GM23338 (cell line): Measurements from ENCODE around the gene MED17. TPM values are rescaled to one million over a fixed set of nuclear protein-coding genes. Genes with fewer than 3 reads are reported as not detected.

ENCODE experiments used
- ATAC-seq: fragments of 200-7000 bp; cut with Tn5 transposase; 3 replicates; pipeline ENCODE4 v1.9.1; 2020
- DNase-seq: peaks from one replicate; pipeline ENCODE4 v3.0.0-alpha.2; 2015; ENCODE audit warnings: low spot score
- H2AFZ ChIP-seq: fragments of 200-600 bp; sonication (generic); 2 replicates; pipeline ENCODE4 v1.8.0; 2016; ENCODE audit warnings: antibody characterized with exemption, mild to moderate bottlenecking, moderate library complexity
- H3F3A ChIP-seq: fragments of 200-600 bp; sonication (generic); replicated peaks from 2 replicates; pipeline ENCODE4 v1.8.0; 2017; ENCODE audit warnings: antibody characterized with exemption, mixed run types, low read depth
- H3K27ac ChIP-seq: fragments of 200-600 bp; sonication (generic); 2 replicates; pipeline ENCODE4 v1.6.1; 2016; ENCODE audit warnings: low read depth
- H3K27me3 ChIP-seq: fragments of 200-600 bp; sonication (generic); 2 replicates; pipeline ENCODE4 v1.8.0; 2016; ENCODE audit warnings: mild to moderate bottlenecking, mixed run types, moderate library complexity; ENCODE audit not compliant: insufficient read depth
- H3K36me3 ChIP-seq: fragments of 200-600 bp; sonication (generic); 2 replicates; pipeline ENCODE4 v1.8.0; 2016; ENCODE audit warnings: mild to moderate bottlenecking; ENCODE audit not compliant: insufficient read depth
- H3K4me1 ChIP-seq: fragments of 200-600 bp; sonication (generic); 2 replicates; pipeline ENCODE4 v1.8.0; 2016; ENCODE audit warnings: mild to moderate bottlenecking, moderate library complexity; ENCODE audit not compliant: insufficient read depth
- H3K4me2 ChIP-seq: fragments of 200-600 bp; sonication (generic); 2 replicates; pipeline ENCODE4 v1.7.1; 2017; ENCODE audit warnings: mixed run types
- H3K4me3 ChIP-seq: fragments of 200-600 bp; sonication (generic); 2 replicates; pipeline ENCODE4 v1.6.1; 2016; ENCODE audit warnings: mixed run types
- H3K79me2 ChIP-seq: fragments of 200-600 bp; sonication (generic); replicated peaks from 2 replicates; pipeline ENCODE4 v1.8.0; 2017; ENCODE audit warnings: mild to moderate bottlenecking; ENCODE audit not compliant: insufficient read depth
- H3K9me2 ChIP-seq: fragments of 200-600 bp; sonication (generic); 2 replicates; pipeline ENCODE4 v1.8.0; 2017; ENCODE audit not compliant: insufficient read depth
- H4K20me1 ChIP-seq: fragments of 200-600 bp; sonication (generic); replicated peaks from 2 replicates; pipeline ENCODE4 v1.8.0; 2017; ENCODE audit warnings: mild to moderate bottlenecking; ENCODE audit not compliant: insufficient read depth
- H3K27ac Mint-ChIP-seq: 2 replicates; pipeline ENCODE4 v1.8.0; 2020; ENCODE audit warnings: inconsistent platforms, mild to moderate bottlenecking, moderate library complexity, mixed read lengths
- H3K27me3 Mint-ChIP-seq: 3 replicates; pipeline ENCODE4 v1.8.0; 2022; ENCODE audit warnings: low read depth, mild to moderate bottlenecking, moderate library complexity, mixed read lengths, inconsistent platforms; ENCODE audit not compliant: insufficient read depth, poor library complexity
- H3K36me3 Mint-ChIP-seq: 3 replicates; pipeline ENCODE4 v1.8.0; 2021; ENCODE audit warnings: low read depth, mild to moderate bottlenecking, inconsistent platforms, moderate library complexity, mixed read lengths
- H3K4me1 Mint-ChIP-seq: 3 replicates; pipeline ENCODE4 v1.8.0; 2020; ENCODE audit warnings: mild to moderate bottlenecking, inconsistent platforms, mixed read lengths
- H3K4me3 Mint-ChIP-seq: 3 replicates; pipeline ENCODE4 v1.8.0; 2021; ENCODE audit warnings: moderate library complexity, mild to moderate bottlenecking, inconsistent platforms, mixed read lengths
- H3K9me3 Mint-ChIP-seq: 3 replicates; pipeline ENCODE4 v1.8.0; 2020; ENCODE audit warnings: moderate library complexity, mild to moderate bottlenecking, inconsistent platforms, mixed read lengths
- CREB1 ChIP-seq: fragments of 250-450 bp; sonication (Bioruptor Pico); IDR thresholded peaks from 2 replicates; pipeline ENCODE4 v1.5.0; 2020; ENCODE audit warnings: low read depth, mild to moderate bottlenecking, moderate library complexity
- CTCF ChIP-seq, 2 experiments: fragments of 200-600 bp in 1 of 2; sonication (generic) in 1 of 2; conservative IDR thresholded peaks; 2 replicates each; pipeline versions ENCODE4 v1.5.1 to v1.6.1; 2016 to 2017; ENCODE audit warnings: antibody characterized with exemption in 2 of 2, low read depth in 2 of 2, mild to moderate bottlenecking in 2 of 2, moderate library complexity in 1 of 2
- ETS1 ChIP-seq: IDR thresholded peaks from 2 replicates; pipeline ENCODE4 v1.6.1; 2016; ENCODE audit warnings: antibody characterized with exemption
- EZH2 ChIP-seq: fragments of 200-600 bp; sonication (generic); IDR thresholded peaks from one replicate; pipeline ENCODE4 v1.8.0; 2017; ENCODE audit warnings: antibody characterized with exemption, mild to moderate bottlenecking, low read depth; ENCODE audit not compliant: unreplicated experiment
- EZH2phosphoT487 ChIP-seq: fragments of 200-600 bp; sonication (generic); IDR thresholded peaks from one replicate; pipeline ENCODE4 v1.8.1; 2018; ENCODE audit warnings: antibody characterized with exemption; ENCODE audit not compliant: unreplicated experiment
- JUNB ChIP-seq: IDR thresholded peaks from one replicate; pipeline ENCODE4 v1.6.1; 2016; ENCODE audit warnings: antibody characterized with exemption; ENCODE audit not compliant: unreplicated experiment
- NANOG ChIP-seq: IDR thresholded peaks from 2 replicates; pipeline ENCODE4 v1.6.1; 2016; ENCODE audit warnings: antibody characterized with exemption, borderline replicate concordance
- POLR2AphosphoS5 ChIP-seq: IDR thresholded peaks from 2 replicates; pipeline ENCODE4 v1.6.1; 2016; ENCODE audit warnings: antibody characterized with exemption, low read depth
- STAT1 ChIP-seq: IDR thresholded peaks from one replicate; pipeline ENCODE4 v1.6.1; 2016; ENCODE audit warnings: antibody characterized with exemption; ENCODE audit not compliant: unreplicated experiment
- ZNF114 ChIP-seq: fragments of 250-450 bp; sonication (Bioruptor Pico); IDR thresholded peaks from 2 replicates; pipeline ENCODE4 v1.5.0; 2020; ENCODE audit warnings: mild to moderate bottlenecking, moderate library complexity
- ZNF331 ChIP-seq: fragments of 250-450 bp; sonication (Bioruptor Pico); IDR thresholded peaks from 2 replicates; pipeline ENCODE4 v1.5.0; 2020; ENCODE audit warnings: low read depth, mild to moderate bottlenecking, moderate library complexity
- polyA plus RNA-seq: library from polyadenylated mRNA; unstranded; fragments of >200 nt; fragmentation: Nextera tagmentation; extraction: Ambion mirVana; gene quantifications from 2 replicates; pipeline ENCODE4 v1.2.1, GENCODE V29; 2016
- total RNA-seq: library from RNA; depleted of rRNA; stranded (reverse); fragments of >200 nt; shearing (Covaris generic); gene quantifications from 2 replicates; pipeline ENCODE4 v1.2.3, GENCODE V29; 2014
- TF ChIP-seq, protein P1 (sequence below): fragments of 250-450 bp; sonication (Bioruptor Pico); IDR thresholded peaks from 2 replicates; pipeline ENCODE4 v1.5.0; 2020; ENCODE audit warnings: mild to moderate bottlenecking, moderate library complexity
- TF ChIP-seq, protein P2 (sequence below): IDR thresholded peaks from one replicate; pipeline ENCODE4 v1.6.1; 2018; ENCODE audit warnings: antibody characterized with exemption; ENCODE audit not compliant: unreplicated experiment

MED17 gene
- total and polyA plus RNA-seq, 2 experiments from 2014 or later, result 19.1 to 31.2 TPM

DNA sequence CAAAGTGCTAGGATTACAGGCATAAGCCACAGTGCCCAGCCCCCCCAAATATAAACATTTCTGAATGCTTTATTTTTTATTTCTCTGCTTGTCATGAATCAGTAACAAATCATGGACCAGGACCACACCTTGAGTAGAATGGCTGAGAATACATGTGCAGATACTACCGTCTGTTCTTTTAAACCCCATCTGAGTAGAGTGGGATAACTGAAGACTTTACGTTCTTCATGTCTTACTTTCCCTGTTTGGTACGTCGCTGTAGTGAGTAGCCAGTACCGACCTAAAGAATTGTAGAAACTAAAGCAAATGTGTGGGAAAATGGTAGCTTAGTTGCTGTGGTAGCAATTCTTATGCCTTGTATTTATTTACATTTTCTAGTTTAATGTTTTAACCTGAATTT is 29.9 kb downstream of the MED17 start:
- TF ChIP-seq, protein P1, sequence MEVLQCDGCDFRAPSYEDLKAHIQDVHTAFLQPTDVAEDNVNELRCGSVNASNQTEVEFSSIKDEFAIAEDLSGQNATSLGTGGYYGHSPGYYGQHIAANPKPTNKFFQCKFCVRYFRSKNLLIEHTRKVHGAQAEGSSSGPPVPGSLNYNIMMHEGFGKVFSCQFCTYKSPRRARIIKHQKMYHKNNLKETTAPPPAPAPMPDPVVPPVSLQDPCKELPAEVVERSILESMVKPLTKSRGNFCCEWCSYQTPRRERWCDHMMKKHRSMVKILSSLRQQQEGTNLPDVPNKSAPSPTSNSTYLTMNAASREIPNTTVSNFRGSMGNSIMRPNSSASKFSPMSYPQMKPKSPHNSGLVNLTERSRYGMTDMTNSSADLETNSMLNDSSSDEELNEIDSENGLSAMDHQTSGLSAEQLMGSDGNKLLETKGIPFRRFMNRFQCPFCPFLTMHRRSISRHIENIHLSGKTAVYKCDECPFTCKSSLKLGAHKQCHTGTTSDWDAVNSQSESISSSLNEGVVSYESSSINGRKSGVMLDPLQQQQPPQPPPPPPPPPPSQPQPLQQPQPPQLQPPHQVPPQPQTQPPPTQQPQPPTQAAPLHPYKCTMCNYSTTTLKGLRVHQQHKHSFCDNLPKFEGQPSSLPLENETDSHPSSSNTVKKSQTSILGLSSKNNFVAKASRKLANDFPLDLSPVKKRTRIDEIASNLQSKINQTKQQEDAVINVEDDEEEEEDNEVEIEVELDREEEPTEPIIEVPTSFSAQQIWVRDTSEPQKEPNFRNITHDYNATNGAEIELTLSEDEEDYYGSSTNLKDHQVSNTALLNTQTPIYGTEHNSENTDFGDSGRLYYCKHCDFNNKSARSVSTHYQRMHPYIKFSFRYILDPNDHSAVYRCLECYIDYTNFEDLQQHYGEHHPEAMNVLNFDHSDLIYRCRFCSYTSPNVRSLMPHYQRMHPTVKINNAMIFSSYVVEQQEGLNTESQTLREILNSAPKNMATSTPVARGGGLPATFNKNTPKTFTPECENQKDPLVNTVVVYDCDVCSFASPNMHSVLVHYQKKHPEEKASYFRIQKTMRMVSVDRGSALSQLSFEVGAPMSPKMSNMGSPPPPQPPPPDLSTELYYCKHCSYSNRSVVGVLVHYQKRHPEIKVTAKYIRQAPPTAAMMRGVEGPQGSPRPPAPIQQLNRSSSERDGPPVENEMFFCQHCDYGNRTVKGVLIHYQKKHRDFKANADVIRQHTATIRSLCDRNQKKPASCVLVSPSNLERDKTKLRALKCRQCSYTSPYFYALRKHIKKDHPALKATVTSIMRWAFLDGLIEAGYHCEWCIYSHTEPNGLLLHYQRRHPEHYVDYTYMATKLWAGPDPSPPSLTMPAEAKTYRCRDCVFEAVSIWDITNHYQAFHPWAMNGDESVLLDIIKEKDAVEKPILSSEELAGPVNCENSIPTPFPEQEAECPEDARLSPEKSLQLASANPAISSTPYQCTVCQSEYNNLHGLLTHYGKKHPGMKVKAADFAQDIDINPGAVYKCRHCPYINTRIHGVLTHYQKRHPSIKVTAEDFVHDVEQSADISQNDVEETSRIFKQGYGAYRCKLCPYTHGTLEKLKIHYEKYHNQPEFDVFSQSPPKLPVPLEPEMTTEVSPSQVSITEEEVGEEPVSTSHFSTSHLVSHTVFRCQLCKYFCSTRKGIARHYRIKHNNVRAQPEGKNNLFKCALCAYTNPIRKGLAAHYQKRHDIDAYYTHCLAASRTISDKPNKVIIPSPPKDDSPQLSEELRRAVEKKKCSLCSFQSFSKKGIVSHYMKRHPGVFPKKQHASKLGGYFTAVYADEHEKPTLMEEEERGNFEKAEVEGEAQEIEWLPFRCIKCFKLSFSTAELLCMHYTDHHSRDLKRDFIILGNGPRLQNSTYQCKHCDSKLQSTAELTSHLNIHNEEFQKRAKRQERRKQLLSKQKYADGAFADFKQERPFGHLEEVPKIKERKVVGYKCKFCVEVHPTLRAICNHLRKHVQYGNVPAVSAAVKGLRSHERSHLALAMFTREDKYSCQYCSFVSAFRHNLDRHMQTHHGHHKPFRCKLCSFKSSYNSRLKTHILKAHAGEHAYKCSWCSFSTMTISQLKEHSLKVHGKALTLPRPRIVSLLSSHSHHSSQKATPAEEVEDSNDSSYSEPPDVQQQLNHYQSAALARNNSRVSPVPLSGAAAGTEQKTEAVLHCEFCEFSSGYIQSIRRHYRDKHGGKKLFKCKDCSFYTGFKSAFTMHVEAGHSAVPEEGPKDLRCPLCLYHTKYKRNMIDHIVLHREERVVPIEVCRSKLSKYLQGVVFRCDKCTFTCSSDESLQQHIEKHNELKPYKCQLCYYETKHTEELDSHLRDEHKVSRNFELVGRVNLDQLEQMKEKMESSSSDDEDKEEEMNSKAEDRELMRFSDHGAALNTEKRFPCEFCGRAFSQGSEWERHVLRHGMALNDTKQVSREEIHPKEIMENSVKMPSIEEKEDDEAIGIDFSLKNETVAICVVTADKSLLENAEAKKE (CRISPR knock-in tag), result no peak
- no peak for TF ChIP-seq EZH2phosphoT487
- TF ChIP-seq JUNB, result no peak
- no peak for TF ChIP-seq EZH2
- TF ChIP-seq CREB1 (CRISPR knock-in tag), result no peak
- TF ChIP-seq, protein P2, sequence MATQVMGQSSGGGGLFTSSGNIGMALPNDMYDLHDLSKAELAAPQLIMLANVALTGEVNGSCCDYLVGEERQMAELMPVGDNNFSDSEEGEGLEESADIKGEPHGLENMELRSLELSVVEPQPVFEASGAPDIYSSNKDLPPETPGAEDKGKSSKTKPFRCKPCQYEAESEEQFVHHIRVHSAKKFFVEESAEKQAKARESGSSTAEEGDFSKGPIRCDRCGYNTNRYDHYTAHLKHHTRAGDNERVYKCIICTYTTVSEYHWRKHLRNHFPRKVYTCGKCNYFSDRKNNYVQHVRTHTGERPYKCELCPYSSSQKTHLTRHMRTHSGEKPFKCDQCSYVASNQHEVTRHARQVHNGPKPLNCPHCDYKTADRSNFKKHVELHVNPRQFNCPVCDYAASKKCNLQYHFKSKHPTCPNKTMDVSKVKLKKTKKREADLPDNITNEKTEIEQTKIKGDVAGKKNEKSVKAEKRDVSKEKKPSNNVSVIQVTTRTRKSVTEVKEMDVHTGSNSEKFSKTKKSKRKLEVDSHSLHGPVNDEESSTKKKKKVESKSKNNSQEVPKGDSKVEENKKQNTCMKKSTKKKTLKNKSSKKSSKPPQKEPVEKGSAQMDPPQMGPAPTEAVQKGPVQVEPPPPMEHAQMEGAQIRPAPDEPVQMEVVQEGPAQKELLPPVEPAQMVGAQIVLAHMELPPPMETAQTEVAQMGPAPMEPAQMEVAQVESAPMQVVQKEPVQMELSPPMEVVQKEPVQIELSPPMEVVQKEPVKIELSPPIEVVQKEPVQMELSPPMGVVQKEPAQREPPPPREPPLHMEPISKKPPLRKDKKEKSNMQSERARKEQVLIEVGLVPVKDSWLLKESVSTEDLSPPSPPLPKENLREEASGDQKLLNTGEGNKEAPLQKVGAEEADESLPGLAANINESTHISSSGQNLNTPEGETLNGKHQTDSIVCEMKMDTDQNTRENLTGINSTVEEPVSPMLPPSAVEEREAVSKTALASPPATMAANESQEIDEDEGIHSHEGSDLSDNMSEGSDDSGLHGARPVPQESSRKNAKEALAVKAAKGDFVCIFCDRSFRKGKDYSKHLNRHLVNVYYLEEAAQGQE, result no peak
- TF ChIP-seq ETS1, result no peak
- no peak for TF ChIP-seq CTCF (conservative IDR thresholded peaks at IDR 0.05; ENCODE audit: low read depth in 2 of 2)
- TF ChIP-seq STAT1, result no peak
- TF ChIP-seq NANOG, result no peak
- no peak for TF ChIP-seq ZNF114
- no peak for TF ChIP-seq ZNF331 (CRISPR knock-in tag)
- no peak for TF ChIP-seq POLR2AphosphoS5
- H3K36me3 ChIP-seq, result peaks cover 45% of the 10 kb centered on the region
- H3K27me3 ChIP-seq, result no peaks in the 10 kb centered on the region
- H3K4me2 ChIP-seq, result no peak overlapping the region
- DNase-seq (no peak), ATAC-seq (no peak)
- no peaks in the 10 kb centered on the region for H3K79me2 ChIP-seq
- H2AFZ ChIP-seq, result no peak overlapping the region
- Mint-ChIP-seq H3K9me3 (no peaks in the 10 kb centered on the region), H3K4me3 (no peak overlapping the region), H3K27ac (no peak overlapping the region), H3K4me1 (peaks cover 7% of the 10 kb centered on the region), H3K36me3 (peaks cover 52% of the 10 kb centered on the region), H3K27me3 (no peaks in the 10 kb centered on the region)
- H3F3A ChIP-seq, result no peaks in the 10 kb centered on the region
- 0 out of 2 replicates have a peak, but pooled peaks cover 3% of the 10 kb centered on the region for H3K4me1 ChIP-seq
- H3K9me2 ChIP-seq, result no peaks in the 10 kb centered on the region
- H3K4me3 ChIP-seq, result no peak overlapping the region
- H4K20me1 ChIP-seq, result peaks cover 11% of the 10 kb centered on the region
- peak overlapping the region; percentile 65; the same call in 1 of the 2 replicates for H3K27ac ChIP-seq
